KOPT-K1 (cell line): ENCODE data around the gene TRPV5.

Source experiments
- H3K27ac ChIP-seq: fragments of 200-600 bp; sonication (generic); 2 replicates; pipeline ENCODE4 v1.5.1; 2016; ENCODE audit warnings: antibody characterized with exemption, mild to moderate bottlenecking, low read depth, low read length; ENCODE audit not compliant: poor library complexity, severe bottlenecking
- H3K36me3 ChIP-seq: fragments of 200-600 bp; sonication (generic); 2 replicates; pipeline ENCODE4 v1.5.1; 2017; ENCODE audit warnings: antibody characterized with exemption, mild to moderate bottlenecking, low read length, moderate library complexity; ENCODE audit not compliant: insufficient read depth
- H3K9me3 ChIP-seq: fragments of 200-600 bp; sonication (generic); 2 replicates; pipeline ENCODE4 v1.5.1; 2017; ENCODE audit warnings: antibody characterized with exemption, low read length, mild to moderate bottlenecking; ENCODE audit not compliant: insufficient read depth, poor library complexity, severe bottlenecking

The TRPV5 gene

DNA sequence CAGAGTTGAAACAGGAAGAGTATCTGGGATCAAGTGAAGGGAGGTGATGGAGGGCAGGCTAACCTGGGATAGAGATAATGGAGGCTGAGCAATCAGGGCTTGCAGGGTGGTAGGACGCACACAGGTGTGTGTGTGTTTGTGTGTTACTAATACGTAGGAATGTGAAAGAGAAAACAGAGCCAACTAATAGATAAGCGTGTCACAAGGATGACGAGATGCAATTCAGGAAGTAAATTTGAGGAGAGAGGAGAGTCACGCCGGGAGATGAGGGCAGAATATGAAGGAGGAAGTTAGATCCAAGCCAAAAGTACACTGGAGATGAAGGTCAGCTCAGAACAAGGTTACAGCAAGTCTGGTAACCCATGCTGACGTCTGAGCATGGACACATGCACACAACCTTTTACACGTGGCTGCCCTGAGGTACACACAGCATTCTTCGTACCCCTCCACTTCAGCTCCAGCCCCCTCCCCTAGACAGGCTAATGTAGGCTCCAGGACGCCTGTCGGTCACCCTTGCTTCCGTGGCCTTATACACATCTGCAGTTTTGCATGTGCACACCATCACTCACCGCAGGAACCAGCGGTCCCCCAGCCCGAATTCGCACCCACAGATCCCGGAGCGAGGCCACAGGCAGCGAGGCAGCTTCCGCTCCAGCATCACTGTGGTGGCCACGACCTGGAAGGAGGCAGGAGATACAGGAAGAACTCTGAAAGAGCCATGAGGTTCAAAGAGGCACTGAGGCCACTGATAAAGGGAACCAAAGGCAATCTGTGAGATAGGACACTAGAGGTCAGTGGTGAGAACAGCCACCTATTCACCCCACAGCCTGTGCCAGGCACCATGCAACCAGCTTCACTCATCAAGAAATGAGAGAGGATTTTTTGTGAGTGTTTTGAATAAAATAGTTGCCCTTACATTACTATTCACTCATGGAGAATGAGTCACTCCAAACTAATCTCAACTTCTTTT, 24.3 kb downstream of the TRPV5 start:
- Histone ChIP-seq H3K9me3 (peaks cover 27% of the 10 kb centered on the region), H3K36me3 (no peaks in the 10 kb centered on the region), H3K27ac (no peak overlapping the region)

- peaks cover 34% of the 10 kb centered on the region for H3K9me3 ChIP-seq
- no peaks in the 10 kb centered on the region for H3K36me3 ChIP-seq
- H3K27ac ChIP-seq, result no peak overlapping the region
Measured at GRCh38 chr7:142908290-142908689, 25.3 kb downstream of the TRPV5 start.

DNA sequence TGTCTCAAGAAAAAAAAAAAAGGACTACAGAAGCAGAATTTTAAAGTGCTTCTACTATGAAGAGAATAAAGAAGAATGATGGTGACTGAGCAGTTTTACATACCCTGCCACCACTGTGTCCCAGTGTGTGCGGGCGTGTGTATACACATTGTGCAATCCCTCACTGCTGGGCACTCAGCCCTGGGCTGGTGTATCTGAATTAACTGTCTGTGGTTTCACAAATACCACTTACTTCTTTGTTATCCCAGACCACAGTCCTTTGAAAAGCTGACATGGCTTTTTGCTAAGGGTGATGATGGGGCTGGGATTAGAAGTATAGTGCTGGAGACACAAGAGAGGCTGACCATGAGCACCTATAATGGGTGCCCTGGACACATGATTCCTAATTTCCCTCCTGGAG, 26.9 kb downstream of the TRPV5 start:
- peaks cover 37% of the 10 kb centered on the region for H3K9me3 ChIP-seq

DNA sequence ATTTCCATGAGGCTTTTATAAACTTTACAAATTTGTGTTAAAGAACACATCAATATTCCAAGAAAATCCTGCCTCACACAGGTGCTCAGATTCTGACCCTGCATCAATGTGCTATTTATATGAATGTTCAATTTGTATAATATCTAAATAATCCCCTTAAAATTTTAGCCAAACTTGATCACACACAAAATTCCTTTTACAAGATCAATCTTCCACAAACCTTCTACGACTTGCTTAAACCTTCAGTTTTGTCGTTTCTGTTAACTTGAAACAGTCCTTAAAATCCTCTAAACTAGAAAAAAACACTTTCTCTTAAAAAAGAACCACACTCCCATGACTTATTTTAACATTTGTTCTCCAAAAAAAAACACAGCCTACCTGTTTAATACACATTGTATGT, 27.8 kb downstream of the TRPV5 start:
- H3K27ac ChIP-seq, result no peak overlapping the region
- H3K36me3 ChIP-seq, result no peaks in the 10 kb centered on the region
- peaks cover 37% of the 10 kb centered on the region for H3K9me3 ChIP-seq

More for the DNA sequence above, 26.9 kb downstream of the TRPV5 start:
- Histone ChIP-seq H3K27ac (no peak overlapping the region), H3K36me3 (no peaks in the 10 kb centered on the region)

- H3K36me3 ChIP-seq, result no peaks in the 10 kb centered on the region
Measured at GRCh38 chr7:142904128-142904527, 29.4 kb downstream of the TRPV5 start.

DNA sequence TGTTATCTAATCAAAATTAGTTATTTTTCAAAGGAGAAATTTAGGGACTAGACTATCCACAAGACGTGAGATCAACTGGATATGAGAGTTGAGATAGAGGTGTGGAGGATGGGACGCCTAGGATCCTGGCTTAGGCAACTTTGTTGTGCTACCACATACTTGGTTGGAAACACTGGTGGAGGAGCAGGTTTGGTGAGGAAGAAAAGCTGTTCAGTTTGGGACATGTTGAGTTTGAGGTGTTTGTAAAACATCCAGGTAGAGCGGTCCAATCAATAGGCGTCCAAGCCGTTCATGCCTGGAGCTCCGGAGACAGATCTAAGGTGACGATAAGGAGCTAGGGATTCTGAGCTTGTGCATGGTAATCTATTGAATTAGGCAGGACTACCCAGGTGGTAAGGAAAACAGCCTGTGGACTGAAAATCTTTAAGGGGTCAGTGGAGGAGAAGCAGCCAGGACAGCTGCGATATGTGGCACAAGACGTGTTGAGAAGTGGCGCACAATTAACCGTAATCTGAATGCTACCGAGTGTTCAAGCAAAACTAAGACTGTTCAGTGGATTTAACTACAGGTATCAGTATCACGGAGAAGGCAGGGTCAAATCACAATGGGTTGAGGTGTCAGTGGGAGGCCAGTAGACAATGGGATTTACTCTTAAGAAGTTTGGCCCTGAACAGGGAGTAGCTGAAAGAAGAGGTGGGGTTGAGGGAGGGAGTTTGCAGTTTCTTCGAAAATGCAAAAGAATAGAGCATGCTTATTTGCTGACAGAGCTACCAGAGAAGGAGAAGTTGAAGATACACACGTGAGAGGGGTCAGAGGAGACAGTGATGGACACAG, 31.9 kb downstream of the TRPV5 start:
- H3K27ac ChIP-seq, result no peak overlapping the region

More at GRCh38 chr7:142904128-142904527, 29.4 kb downstream of the TRPV5 start:
- no peak overlapping the region for H3K27ac ChIP-seq
- H3K9me3 ChIP-seq, result peaks cover 37% of the 10 kb centered on the region

DNA sequence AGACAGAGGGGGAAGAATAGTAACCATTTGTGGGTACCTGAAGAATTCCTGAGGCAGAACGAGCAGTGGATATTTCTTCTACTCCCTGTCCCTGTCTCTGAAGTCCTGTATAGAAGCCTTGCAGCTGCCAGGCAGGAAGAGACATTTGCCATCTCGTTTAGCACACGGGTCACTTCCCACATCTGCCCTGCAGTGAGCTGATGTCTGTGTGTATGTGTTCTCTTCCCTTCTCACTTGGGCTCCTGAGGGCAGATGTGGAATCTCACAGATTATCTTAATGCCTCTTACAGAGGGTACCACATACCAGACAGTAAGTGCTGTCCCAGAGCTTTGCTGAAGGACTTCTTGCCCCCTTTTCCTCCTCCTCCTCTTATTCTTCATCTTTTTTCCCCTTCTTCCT, 33.9 kb downstream of the TRPV5 start:
- H3K36me3 ChIP-seq, result no peaks in the 10 kb centered on the region
- peaks cover 15% of the 10 kb centered on the region for H3K9me3 ChIP-seq
- no peak overlapping the region for H3K27ac ChIP-seq

More for the DNA sequence above, 31.9 kb downstream of the TRPV5 start:
- Histone ChIP-seq H3K9me3 (peaks cover 34% of the 10 kb centered on the region), H3K36me3 (no peaks in the 10 kb centered on the region)

DNA sequence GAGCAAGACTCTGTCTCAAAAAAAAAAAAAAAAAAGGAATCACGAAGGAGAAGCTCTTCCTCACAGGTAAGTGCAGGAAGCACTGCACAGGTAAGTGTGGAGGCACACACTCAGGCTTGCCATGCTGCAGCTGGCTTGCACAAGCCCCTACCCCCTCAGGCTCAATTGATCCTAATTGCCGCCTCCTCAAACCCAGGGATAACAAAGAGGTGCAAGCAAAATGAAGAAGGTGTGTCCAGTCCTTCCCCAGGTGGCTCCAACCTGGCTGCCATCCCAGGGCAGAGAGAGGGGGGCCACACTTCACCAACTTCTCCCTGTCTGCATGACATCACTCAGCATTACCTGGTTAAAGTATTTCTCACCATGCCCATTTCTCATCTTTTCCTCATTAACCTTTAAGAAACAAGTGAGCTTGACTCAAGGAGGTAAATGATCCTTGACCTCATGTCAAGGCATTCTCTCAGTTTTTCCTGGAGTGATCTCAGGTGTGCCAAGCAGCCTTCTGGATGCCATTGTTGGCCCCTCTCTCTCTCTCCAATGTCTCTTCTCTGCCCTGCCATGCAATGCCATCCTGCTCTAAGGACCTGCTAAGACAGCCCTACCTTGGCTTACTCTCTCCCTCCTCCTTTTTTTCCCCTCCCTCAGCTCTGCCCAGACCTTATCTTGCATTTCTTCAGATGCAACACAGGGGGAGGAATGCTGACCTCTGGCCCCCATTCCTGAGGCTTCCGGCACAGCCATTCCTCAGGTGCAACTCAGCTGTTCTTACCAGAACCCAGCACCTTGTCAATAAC, 35.0 kb downstream of the TRPV5 start:
- Histone ChIP-seq H3K9me3 (peaks cover 4% of the 10 kb centered on the region), H3K27ac (no peak overlapping the region)

DNA sequence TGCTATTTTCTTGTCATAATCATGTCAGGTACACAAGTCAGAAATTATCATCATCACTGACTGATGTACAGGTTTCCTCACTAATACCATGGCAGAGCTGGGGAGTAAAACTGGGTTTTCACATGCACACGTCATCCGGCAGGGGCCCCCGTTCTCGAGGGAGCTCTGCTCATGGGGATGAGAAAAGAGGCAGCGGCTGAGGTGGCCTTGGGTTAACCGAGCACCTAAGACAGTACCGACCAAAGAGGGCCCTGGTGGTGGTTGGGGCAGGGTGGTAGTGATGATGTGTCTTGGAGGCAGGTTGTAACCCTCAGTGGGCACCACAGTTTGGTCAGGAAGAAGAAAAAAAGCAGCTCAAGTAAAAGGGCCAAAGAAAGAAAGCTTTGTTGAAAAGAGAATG, 35.9 kb downstream of the TRPV5 start:
- Histone ChIP-seq H3K27ac (no peak overlapping the region), H3K9me3 (no peaks in the 10 kb centered on the region), H3K36me3 (no peaks in the 10 kb centered on the region)

More for the DNA sequence above, 35.0 kb downstream of the TRPV5 start:
- H3K36me3 ChIP-seq, result no peaks in the 10 kb centered on the region

- Histone ChIP-seq H3K27ac (no peak overlapping the region), H3K9me3 (no peaks in the 10 kb centered on the region), H3K36me3 (no peaks in the 10 kb centered on the region)
Measured at GRCh38 chr7:142896741-142897379, 36.7 kb downstream of the TRPV5 start.

- H3K36me3 ChIP-seq, result no peaks in the 10 kb centered on the region
- no peak overlapping the region for H3K27ac ChIP-seq
- H3K9me3 ChIP-seq, result no peaks in the 10 kb centered on the region
Measured at GRCh38 chr7:142896151-142896550, 37.4 kb downstream of the TRPV5 start.

DNA sequence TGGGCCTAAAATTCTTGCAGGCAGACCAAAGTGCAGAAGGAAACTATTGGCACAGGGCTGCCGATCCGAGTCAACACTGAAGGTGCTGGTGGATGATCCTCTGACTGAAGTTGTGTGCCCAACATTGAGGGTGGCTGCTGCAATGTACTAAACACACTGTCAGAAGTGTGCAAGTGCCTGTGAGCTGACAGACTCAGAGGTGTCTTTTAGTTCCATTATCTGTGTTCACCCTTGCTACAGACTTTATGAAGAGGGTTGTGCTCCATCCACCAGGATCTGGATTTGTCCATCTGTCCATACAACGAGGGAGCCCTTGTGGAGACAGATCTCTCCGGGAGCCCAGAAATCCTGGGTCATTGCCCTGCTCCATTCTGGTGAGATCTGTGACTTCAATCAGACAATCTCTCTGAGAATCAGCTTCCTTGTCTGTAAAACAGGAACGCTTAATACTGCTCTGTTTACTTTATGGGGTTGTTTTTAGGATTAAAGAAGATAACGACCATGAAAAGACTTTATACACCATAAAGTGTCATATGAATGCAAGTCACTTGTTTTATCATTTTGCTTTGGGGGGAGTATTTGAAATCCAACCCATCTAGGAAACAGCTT, 38.5 kb downstream of the TRPV5 start:
- H3K9me3 ChIP-seq, result no peaks in the 10 kb centered on the region
- H3K27ac ChIP-seq, result no peak overlapping the region
- no peaks in the 10 kb centered on the region for H3K36me3 ChIP-seq

GRCh38 chr7:142894112-142894984, 39.2 kb downstream of the TRPV5 start:
- Histone ChIP-seq H3K36me3 (no peaks in the 10 kb centered on the region), H3K9me3 (no peaks in the 10 kb centered on the region), H3K27ac (no peak overlapping the region)
